T follicular helper cell (primary cell): ENCODE results near the gene TUBB4A.
"Not testable (repeated sequence)": the region's sequence is repeated elsewhere in the genome, so short reads cannot be mapped to it uniquely, and the experiment has no call there.

Experiments
- DNase-seq: peaks from one replicate; pipeline ENCODE4 v3.0.0-alpha.2; 2020; ENCODE audit warnings: low read depth

TUBB4A gene

GRCh38 chr19:6524311-6524710, 22.2 kb upstream of the TUBB4A start:
- no peak for DNase-seq

- DNase-seq = no peak
These were observed 20.6 kb upstream of the TUBB4A start for GRCh38 chr19:6522712-6523111.

- peak; percentile 38 for DNase-seq
These were observed 19.9 kb upstream of the TUBB4A start for GRCh38 chr19:6521718-6522646.

GRCh38 chr19:6519289-6519688, 17.2 kb upstream of the TUBB4A start:
- no peak for DNase-seq

- no peak for DNase-seq
These were observed 16.2 kb upstream of the TUBB4A start for GRCh38 chr19:6518145-6518911.

GRCh38 chr19:6516659-6517291, 14.7 kb upstream of the TUBB4A start:
- DNase-seq = peak; percentile 84

- DNase-seq = peak; percentile 39
These were observed 14.0 kb upstream of the TUBB4A start for GRCh38 chr19:6516018-6516658.

- DNase-seq = no peak
These were observed 12.9 kb upstream of the TUBB4A start for GRCh38 chr19:6514926-6515544.

- no peak for DNase-seq
These were observed 12.0 kb upstream of the TUBB4A start for GRCh38 chr19:6514089-6514488.

GRCh38 chr19:6510618-6511017, 8.5 kb upstream of the TUBB4A start:
- no peak for DNase-seq

GRCh38 chr19:6509118-6509971, 7.2 kb upstream of the TUBB4A start:
- no peak for DNase-seq

- not testable (repeated sequence) for DNase-seq
These were observed 6.1 kb upstream of the TUBB4A start for GRCh38 chr19:6508028-6508771.

- DNase-seq = no peak
These were observed 1.5 kb upstream of the TUBB4A start for GRCh38 chr19:6503407-6504201.

- no peak for DNase-seq
These were observed 1.0 kb downstream of the TUBB4A start for GRCh38 chr19:6500837-6501739.

GRCh38 chr19:6499052-6499790, 2.9 kb downstream of the TUBB4A start:
- no peak for DNase-seq

GRCh38 chr19:6498294-6499036, 3.6 kb downstream of the TUBB4A start:
- no peak for DNase-seq
